Activated naive CD4-positive, alpha-beta T cell treated with anti-CD3 and anti-CD28 coated beads, Interleukin-2, amount 50 U/mL, for 72 hours (primary cell): Measurements from ENCODE around the gene ASCL5. TPM values are rescaled to one million over a fixed set of nuclear protein-coding genes. Genes with fewer than 3 reads are reported as not detected.

Experiments used
- ATAC-seq, 2 donors: fragments of 150-1000 bp; cut with Tn5 transposase; 2 replicates each; pipeline ENCODE4 v1.10.0; 2021; ENCODE audit warnings: mild to moderate bottlenecking in 2 of 2, moderate library complexity in 2 of 2
- DNase-seq, 2 donors: peaks; one replicate each; pipeline ENCODE4 v3.0.0; 2021 to 2022; ENCODE audit warnings: low spot score in 2 of 2
- H3K27ac Mint-ChIP-seq, 2 donors: one replicate each; pipeline ENCODE4 v1.8.0; 2022; ENCODE audit warnings: mild to moderate bottlenecking in 2 of 2, mixed read lengths in 2 of 2
- H3K36me3 Mint-ChIP-seq, 2 donors: one replicate each; pipeline ENCODE4 v1.8.0; 2022; ENCODE audit warnings: mixed read lengths in 2 of 2
- H3K9me3 Mint-ChIP-seq, 2 donors: one replicate each; pipeline ENCODE4 v1.8.0; 2022; ENCODE audit warnings: mixed read lengths in 2 of 2
- total RNA-seq, 2 donors: library from RNA; stranded (reverse); gene quantifications; one replicate each; pipeline ENCODE4 v1.2.3, GENCODE V29; 2022

ASCL5 gene
- total RNA-seq, 2 donors from 2014 or later: 0.16 to 0.35 TPM

DNA sequence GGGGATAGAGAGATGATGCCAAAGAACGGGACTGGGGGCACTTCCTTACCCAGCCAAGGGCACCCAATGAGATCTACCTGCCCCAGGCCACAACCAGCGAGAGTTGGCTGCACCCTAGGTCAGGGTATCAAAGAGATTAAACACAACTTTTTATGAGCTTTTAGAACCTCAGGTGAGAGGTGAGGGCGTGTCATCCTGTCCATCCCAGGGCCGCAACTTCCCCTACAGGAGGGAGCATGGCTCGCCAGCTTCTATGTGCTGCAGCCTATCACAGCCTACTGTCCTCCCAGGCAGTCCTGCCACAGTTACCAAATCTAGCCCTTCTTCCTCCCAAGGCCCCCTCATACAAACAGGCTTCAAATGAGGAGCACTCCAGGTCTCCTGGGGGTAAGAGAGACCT is 14.4 kb upstream of the ASCL5 start:
- H3K36me3 Mint-ChIP-seq: no peaks in the 10 kb centered on the region
- H3K27ac Mint-ChIP-seq: peak overlapping the region in 1 of 2 donors; percentile 68
- no peaks in the 10 kb centered on the region for H3K9me3 Mint-ChIP-seq
- DNase-seq: no peak
- ATAC-seq: no peak

DNA sequence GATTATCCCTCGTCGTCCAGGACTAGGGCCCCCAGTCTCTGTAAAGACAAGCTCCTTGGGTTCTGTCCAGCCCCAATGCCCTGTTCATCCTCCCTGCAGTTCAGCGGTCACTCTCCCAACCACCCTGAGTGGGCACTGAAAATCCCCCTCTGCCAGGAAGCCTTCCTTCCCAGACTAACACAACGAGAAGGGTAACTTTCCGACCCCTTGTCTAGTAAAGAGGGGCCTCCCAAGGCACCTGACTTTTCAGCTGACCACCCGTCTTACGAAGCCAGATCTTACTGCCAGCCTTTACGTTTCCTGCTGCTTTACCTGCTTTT is 13.9 kb upstream of the ASCL5 start:
- Mint-ChIP-seq H3K9me3 (no peaks in the 10 kb centered on the region), H3K27ac (peak overlapping the region; percentile 11 to 81), H3K36me3 (no peaks in the 10 kb centered on the region)
- ATAC-seq: no peak
- DNase-seq: no peak

DNA sequence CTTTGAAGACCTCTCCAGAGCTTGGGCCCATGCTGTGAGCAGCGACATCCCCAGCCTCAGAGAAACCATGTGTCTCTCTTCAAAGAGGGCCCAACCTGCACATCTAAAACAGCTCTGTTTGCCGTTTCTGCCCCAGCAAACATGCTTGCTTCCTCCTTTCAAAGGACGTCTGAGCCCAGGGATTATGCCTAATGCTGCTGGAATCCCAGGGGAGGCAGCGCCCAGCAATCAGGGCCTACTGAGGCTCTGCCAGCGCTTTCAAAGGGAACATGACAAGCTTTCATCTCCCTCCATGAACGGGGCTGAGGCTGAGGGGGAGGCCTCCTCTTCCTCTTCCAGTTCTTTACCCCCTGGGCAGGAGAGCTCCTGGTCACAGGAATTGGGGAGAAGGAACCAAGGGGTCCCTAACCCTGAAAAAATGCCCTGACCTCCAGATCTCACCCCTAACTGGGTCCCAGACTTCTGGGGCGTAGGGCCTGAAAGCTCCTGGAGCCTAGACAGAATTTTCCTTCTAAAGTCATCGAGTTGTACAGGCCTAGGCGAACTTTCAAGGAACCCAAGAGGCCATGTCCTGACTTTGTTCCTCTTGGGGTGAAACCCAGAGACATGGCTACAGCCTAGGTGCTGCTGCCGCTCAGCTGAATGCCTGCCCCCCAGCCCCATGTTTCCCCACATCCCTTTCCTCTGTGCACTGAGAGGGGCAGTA is 13.4 kb upstream of the ASCL5 start:
- DNase-seq: no peak
- no peak for ATAC-seq
- H3K36me3 Mint-ChIP-seq: peaks cover 0 to 5% of the 10 kb centered on the region in 2 donors
- peak overlapping the region; percentile 11 to 81 for H3K27ac Mint-ChIP-seq
- no peaks in the 10 kb centered on the region for H3K9me3 Mint-ChIP-seq

DNA sequence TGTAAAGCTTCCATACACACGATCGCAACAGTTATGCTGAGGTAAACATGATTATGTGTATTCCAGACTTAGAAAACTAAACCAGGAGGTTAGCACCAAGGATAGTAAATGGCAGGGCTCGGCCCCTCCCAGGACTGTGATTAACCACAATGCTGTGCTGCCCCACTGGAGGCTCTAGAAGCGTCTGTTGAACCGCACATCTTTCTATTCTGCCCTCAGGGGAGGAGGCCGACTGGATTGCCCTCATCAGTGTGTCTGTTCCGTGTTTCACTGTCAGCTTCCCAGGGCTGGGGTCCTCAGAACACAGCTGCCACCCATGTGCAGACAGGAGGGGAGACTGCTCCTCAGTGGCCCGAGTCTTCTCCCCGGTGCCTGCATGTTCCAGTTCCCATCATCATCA is 12.8 kb upstream of the ASCL5 start:
- no peak for ATAC-seq
- peak overlapping the region in 1 of 2 donors; percentile 50 for H3K27ac Mint-ChIP-seq

DNA sequence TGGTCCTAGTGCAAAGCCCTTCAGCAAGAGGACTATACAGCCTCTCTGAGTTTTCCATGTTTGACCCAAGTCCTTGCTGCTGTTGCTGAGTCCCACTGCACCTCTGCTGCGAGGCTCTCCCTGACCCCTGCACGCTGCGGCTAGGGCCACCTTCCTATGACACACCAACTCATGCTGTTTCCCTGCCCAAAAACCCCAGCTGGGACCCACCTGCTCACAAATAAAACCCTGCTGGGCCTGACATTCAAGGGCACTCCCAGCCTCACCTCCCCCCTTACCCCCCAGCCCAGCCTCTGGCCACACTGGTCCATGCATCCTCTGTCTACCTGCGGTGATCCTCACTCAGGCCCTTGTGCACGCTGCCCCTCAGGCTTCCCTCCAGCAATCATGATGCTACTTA is 12.3 kb upstream of the ASCL5 start:
- peaks cover 0 to 5% of the 10 kb centered on the region in 2 donors for H3K36me3 Mint-ChIP-seq
- no peaks in the 10 kb centered on the region for H3K9me3 Mint-ChIP-seq
- no peak overlapping the region for H3K27ac Mint-ChIP-seq
- ATAC-seq (no peak), DNase-seq (no peak)

More for the DNA sequence above, 12.8 kb upstream of the ASCL5 start:
- DNase-seq: no peak
- Mint-ChIP-seq H3K9me3 (no peaks in the 10 kb centered on the region), H3K36me3 (peaks cover 0 to 5% of the 10 kb centered on the region in 2 donors)

DNA sequence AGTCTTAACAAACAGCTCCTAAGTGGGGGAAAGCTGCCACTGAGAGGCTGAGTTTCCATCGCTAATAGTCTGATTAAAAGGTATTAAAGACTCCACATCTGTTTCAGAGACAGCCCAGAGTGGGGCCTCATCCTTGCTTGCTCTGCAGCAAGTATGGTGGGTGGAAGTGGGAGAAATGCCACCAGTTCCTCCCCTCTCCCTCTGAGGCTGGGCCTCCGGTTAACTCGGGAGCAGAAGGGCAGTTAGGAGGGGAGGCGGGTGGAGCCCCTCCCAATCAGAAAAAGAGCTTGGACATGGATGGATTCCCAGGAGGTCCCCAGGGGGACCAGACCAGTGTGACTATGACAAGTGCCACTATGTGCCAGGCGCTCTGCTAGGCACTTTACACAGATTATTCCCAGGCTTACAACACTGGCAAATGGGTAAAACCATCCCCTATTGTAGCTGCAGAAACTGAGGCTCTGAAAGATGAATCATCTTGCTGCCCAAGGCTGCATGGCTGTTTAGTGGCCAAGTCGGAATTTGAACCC is 11.4 kb upstream of the ASCL5 start:
- DNase-seq (no peak), ATAC-seq (no peak)
- no peak overlapping the region for H3K27ac Mint-ChIP-seq
- H3K9me3 Mint-ChIP-seq: no peaks in the 10 kb centered on the region
- H3K36me3 Mint-ChIP-seq: peaks cover 0 to 5% of the 10 kb centered on the region in 2 donors

DNA sequence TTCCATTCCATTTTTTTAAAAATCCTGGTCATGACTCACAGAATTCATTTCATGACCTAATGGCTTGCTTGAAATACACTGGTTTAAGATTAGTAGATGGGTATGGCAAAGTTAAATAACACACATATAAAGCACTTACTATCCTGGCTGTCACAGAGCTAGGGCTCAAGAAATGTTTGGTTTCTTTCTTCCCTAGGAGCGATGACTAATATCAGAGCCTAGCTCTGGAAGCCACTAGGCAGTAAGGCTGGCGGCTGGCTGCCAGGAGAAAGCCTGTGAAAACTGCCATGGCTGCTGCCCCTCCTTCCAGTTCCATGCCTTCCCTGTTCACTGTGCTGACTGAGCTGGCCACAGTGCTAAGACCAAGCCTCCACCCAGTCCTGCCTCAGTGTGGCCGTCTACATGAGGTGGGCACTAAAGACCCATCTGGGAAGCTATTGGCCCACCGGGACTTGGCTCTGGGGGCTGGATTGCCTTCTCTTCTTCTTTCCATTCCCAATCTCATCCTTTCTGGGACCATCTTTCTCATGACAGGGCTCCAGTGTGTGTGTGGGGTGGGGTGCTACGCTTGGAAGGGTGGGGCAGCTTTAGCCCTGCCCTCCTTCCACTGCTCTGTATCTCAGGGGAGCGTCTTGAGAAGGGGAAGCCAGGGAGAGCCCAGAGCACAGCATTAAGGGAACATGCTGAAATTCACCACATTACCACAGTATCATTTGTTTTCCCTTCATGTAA is 10.8 kb upstream of the ASCL5 start:
- Mint-ChIP-seq H3K27ac (no peak overlapping the region), H3K9me3 (peaks cover 0 to 3% of the 10 kb centered on the region in 2 donors), H3K36me3 (peaks cover 0 to 5% of the 10 kb centered on the region in 2 donors)
- DNase-seq (no peak), ATAC-seq (peak in 1 of 2 donors; percentile 26)

DNA sequence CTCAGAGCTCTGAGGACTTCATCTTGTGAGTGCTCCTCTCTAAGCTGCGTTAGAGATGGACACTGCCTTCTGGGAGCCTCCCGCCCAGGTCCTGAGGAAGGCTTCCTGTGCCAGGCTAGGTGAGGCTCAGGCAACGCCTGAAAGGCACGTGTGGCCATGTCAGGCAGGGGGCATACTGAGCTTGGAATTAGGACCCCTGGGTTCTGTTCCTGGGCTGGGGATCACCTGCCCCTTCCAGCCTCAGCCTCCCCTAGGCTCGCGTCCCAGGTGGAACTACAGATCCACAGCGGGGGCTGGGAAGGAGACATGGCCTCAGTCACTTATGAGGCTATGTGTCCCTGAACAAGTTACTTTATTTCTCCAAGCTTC is 10.0 kb upstream of the ASCL5 start:
- H3K36me3 Mint-ChIP-seq: peaks cover 0 to 5% of the 10 kb centered on the region in 2 donors
- no peak for ATAC-seq
- H3K27ac Mint-ChIP-seq: no peak overlapping the region
- no peak for DNase-seq
- peaks cover 0 to 4% of the 10 kb centered on the region in 2 donors for H3K9me3 Mint-ChIP-seq

DNA sequence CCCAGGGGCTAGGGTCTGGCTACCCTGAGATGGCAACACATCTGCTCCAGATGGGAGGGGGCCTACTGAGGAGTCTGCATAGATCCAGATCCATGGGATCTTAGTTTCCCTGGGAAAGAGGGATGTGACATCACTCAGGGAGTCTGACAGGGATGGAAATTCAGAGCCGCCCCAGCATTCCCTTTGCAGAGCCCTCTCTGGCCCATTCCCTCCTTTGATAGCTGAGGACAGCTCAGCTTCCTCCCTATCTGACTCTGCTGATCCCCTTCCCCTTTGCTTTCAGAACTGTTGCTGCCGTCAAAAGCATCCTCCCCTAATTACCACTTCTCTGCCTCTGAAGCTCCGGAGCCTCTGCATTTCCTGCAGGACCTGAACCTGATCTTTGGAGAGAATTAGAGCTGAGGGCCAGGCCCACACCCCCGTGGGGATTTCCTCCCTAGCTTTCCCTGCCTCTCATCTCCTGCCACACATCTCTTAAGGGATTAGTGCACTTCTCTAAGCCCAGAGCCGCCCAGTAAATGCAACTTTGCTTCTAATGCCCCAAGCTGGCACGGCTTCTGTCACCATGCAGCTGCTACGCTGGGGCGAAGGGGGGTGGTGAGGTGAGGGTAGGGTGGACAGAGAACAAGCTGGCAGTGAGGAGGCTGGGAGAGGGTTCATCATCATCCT is 9.5 kb upstream of the ASCL5 start:
- H3K36me3 Mint-ChIP-seq: peaks cover 0 to 5% of the 10 kb centered on the region in 2 donors
- no peak for ATAC-seq
- DNase-seq: no peak
- peaks cover 0 to 4% of the 10 kb centered on the region in 2 donors for H3K9me3 Mint-ChIP-seq
- peak overlapping the region in 1 of 2 donors; percentile 55 for H3K27ac Mint-ChIP-seq

DNA sequence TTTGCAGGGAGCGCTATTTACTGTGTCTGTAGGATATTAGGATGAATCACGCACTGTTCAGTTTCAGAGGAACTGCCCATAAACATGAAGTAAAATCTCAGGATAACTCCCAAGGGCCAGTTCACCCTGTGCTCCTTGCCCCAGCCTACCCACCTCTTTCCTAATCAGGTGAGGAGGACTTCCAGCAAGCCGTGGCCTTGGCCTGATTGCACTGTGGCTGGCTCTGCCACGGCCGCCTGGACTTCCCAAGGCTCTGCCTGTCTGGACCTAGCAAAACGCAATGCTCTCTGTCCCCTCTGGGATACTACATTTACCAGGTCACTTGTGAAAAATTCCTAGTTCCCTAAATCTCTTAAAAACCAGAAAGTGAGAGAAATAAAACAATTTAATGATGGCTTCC is 7.4 kb upstream of the ASCL5 start:
- no peak for DNase-seq
- peak overlapping the region in 1 of 2 donors; percentile 56 for H3K27ac Mint-ChIP-seq

DNA sequence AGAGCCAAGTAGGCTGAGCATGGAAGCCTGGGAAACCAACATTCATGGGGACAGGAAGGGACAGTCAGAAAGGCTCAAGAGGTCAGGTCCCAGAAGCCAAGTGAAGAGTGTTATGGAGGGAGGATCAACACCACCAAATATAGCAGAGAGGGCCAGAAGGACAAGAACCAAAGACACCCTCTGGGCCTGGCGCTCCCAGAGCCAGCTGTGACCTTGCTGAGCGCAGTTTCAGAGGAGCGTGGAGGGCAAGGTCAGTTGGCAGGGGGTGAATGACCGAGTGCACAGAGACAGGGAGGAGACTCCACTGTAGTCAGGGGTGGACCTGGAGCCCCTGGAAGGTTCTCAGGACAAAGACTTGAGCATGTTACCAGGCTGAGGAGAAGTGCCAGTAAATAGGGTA is 4.4 kb upstream of the ASCL5 start:
- ATAC-seq (no peak), DNase-seq (no peak)
- H3K36me3 Mint-ChIP-seq: peaks cover 0 to 5% of the 10 kb centered on the region in 2 donors
- H3K27ac Mint-ChIP-seq: no peak overlapping the region
- peaks cover 0 to 4% of the 10 kb centered on the region in 2 donors for H3K9me3 Mint-ChIP-seq

More for the DNA sequence above, 7.4 kb upstream of the ASCL5 start:
- peaks cover 0 to 4% of the 10 kb centered on the region in 2 donors for H3K9me3 Mint-ChIP-seq
- ATAC-seq: no peak
- H3K36me3 Mint-ChIP-seq: peaks cover 0 to 5% of the 10 kb centered on the region in 2 donors

DNA sequence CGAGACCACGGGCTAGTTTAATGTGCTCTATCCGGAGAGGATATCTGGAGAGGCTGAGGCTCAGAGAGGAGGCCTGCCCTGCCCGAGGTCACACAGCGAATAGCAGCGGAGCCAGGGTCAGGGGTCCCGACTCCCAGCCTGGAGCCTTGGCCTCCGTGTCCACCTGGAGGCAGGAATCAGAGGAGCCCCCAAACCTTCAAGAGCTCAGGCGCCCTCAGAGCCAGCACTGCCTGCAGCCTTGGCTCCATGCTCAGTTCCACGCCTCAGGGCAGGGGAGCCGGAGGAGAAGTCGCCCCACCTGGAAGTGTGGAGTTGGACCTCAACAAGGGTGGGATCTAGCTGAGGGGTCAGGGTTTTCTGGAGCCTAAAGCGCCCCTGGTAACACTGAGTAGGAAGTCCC is 2.0 kb upstream of the ASCL5 start:
- Mint-ChIP-seq H3K27ac (no peak overlapping the region), H3K9me3 (peaks cover 0 to 4% of the 10 kb centered on the region in 2 donors)
- no peak for ATAC-seq

DNA sequence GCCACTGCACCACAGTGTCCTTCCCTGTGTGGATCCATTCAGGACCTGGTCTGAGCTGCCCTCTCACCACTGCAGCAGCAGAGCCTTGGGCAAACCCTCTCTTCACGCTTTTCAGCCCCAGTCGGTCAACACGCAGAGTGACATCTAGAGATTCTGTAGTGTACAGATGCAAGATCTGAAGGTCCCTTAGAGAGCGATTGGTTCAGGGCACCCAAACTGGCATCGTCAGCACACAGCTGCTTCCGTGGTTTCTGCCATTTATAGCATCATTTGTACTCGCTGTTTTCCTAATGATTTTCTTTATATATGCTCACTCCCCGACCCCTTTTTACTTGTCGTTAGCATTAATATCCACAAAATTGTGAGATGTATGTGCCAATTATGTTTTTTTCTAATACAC is 1.5 kb upstream of the ASCL5 start:
- H3K27ac Mint-ChIP-seq: no peak overlapping the region
- no peaks in the 10 kb centered on the region for H3K36me3 Mint-ChIP-seq
- DNase-seq (no peak), ATAC-seq (no peak)
- H3K9me3 Mint-ChIP-seq: peaks cover 0 to 4% of the 10 kb centered on the region in 2 donors

More for the DNA sequence above, 2.0 kb upstream of the ASCL5 start:
- no peak for DNase-seq
- no peaks in the 10 kb centered on the region for H3K36me3 Mint-ChIP-seq

DNA sequence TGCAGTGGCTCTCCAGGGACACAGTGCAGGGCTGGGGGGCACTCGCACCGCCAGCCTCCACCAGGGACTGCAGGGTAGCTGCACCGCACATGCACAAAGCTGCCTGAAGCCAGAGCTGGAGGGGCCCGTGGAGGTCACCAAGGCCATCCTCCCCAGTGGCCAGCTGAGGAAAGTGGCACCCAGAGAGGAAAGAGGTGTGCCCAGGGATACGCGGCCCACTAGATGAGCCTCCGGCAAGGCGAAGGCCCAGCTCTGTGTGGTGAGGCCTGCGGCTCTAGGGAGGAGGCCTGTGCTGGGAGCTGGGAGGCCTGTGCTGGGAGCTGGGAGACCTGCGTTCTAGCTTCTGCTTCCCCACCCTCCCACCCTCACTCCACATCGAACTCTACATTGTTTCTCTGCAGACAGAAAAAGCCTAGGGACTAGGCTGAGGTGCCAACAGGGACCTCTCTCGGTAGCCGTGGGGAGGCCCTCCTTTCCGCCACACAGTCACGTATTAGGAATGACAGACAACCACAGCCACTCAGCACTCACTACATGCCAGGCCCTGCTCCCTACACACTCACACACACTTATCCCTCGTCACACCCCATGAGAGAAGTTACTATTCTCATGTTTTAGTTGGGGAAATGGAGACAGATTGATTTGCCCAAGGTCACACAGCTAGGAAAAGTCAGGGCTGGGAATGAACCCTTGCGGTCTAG is 921 bp upstream of the ASCL5 start:
- ATAC-seq (no peak), DNase-seq (no peak)
- no peaks in the 10 kb centered on the region for H3K36me3 Mint-ChIP-seq
- H3K9me3 Mint-ChIP-seq: peaks cover 0 to 3% of the 10 kb centered on the region in 2 donors
- H3K27ac Mint-ChIP-seq: no peak overlapping the region

DNA sequence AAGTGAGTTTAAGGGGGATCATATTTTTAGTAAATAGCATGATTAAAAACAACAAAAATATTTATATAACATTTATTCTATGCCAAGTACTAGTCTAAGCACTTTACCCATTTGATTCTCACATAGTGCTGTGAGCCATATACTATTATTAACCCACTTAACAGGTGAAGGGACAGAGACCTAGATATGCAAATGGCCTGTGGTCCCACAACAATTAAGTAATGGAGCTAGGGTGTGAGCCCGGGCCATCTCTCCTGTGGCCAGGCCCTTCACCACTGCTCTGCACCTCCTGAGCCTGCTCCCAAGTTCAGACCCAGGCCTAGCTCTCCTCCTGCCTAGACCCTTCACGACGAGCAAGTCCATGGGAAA is 537 bp downstream of the ASCL5 start:
- no peaks in the 10 kb centered on the region for H3K36me3 Mint-ChIP-seq
- ATAC-seq: no peak
- no peaks in the 10 kb centered on the region for H3K9me3 Mint-ChIP-seq
- DNase-seq: no peak
- H3K27ac Mint-ChIP-seq: no peak overlapping the region

DNA sequence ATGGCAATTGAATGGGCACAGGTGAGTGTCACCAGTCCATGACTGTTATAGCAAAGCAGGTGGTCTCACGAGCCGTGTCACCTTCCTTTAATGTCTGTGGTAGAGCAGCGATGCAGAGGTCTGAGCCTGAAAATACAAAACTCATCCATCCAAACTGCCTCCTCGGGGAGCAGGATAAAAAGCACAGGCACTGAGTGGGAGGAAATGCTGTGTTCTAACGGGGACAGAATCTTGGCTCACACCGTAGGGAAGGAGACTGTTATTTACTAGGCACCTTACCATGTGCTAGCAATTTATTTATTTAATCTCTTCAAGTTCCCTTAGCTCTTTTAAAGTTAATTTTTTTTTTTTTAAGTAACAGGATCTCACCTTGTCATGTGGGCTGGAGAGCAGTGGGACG is 1.2 kb downstream of the ASCL5 start:
- Mint-ChIP-seq H3K27ac (no peak overlapping the region), H3K36me3 (no peaks in the 10 kb centered on the region), H3K9me3 (no peaks in the 10 kb centered on the region)
- ATAC-seq: no peak
- no peak for DNase-seq

DNA sequence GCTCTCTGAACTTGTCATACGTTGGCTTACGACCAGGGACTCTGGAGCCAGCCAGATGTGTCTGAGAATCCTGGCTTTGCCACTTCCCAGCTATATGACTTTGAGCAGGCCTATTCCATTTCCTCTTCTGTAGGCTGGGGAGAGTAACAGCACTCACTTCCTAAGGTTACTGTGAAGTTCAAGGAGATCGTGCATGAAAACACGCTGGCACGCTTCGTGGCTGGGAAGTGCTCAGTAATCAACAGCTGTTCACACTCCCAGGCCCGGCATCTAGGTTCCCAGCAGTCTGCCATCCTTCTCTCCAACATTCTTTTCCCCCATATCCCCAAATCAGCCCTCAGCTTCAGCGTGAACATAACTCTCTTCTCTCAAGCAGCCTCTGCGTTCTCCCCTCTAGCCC is 2.0 kb downstream of the ASCL5 start:
- ATAC-seq (no peak), DNase-seq (no peak)
- no peaks in the 10 kb centered on the region for H3K36me3 Mint-ChIP-seq
- no peak overlapping the region for H3K27ac Mint-ChIP-seq
- H3K9me3 Mint-ChIP-seq: no peaks in the 10 kb centered on the region
